Activated CD4-positive, alpha-beta T cell treated with anti-CD3 and anti-CD28 coated beads for 24 hours (primary cell): ENCODE data around the gene POMT1.
"Not testable (repeated sequence)": the region's sequence is repeated elsewhere in the genome, so short reads cannot be mapped to it uniquely, and the experiment has no call there.

Source experiments
- DNase-seq, 2 donors: peaks; one replicate each; pipeline ENCODE4 v3.0.0-alpha.2; 2020; ENCODE audit warnings: low read depth in 2 of 2

POMT1 gene

GRCh38 chr9:131524665-131525315, 22.1 kb downstream of the POMT1 start:
- DNase-seq, result no peak

- DNase-seq, result no peak
These were observed 23.2 kb downstream of the POMT1 start for GRCh38 chr9:131525643-131526565.

GRCh38 chr9:131528186-131528585, 25.5 kb downstream of the POMT1 start:
- DNase-seq, result no peak

- DNase-seq, result no peak
These were observed 26.3 kb downstream of the POMT1 start for GRCh38 chr9:131528886-131529505.

GRCh38 chr9:131529597-131530545, 27.2 kb downstream of the POMT1 start:
- no peak for DNase-seq

- DNase-seq, result no peak
These were observed 27.8 kb downstream of the POMT1 start for GRCh38 chr9:131530546-131530919.

- DNase-seq, result peak; percentile 62 to 65
These were observed 28.5 kb downstream of the POMT1 start, which contains the start of gene UCK1 for GRCh38 chr9:131530920-131531832. Gene UCK1 (minus strand): TSS chr9:131531263. CDS start chr9:131531174, 89 bp downstream.

GRCh38 chr9:131534721-131535237, 32.1 kb downstream of the POMT1 start:
- DNase-seq, result no peak

- no peak for DNase-seq
These were observed 35.2 kb downstream of the POMT1 start for GRCh38 chr9:131537946-131538345.

GRCh38 chr9:131539223-131539923, 36.7 kb downstream of the POMT1 start:
- DNase-seq, result no peak

GRCh38 chr9:131543141-131543540, 40.4 kb downstream of the POMT1 start:
- no peak for DNase-seq

- no peak for DNase-seq
These were observed 42.5 kb downstream of the POMT1 start, which contains the start of gene PRRT1B for GRCh38 chr9:131545003-131545785. Gene PRRT1B (plus strand): TSS chr9:131545523. CDS start chr9:131545616, 93 bp downstream.

- DNase-seq, result no peak
These were observed 43.1 kb downstream of the POMT1 start for GRCh38 chr9:131545786-131546335.

- DNase-seq, result no peak
These were observed 43.8 kb downstream of the POMT1 start for GRCh38 chr9:131546336-131547084.

GRCh38 chr9:131549186-131549585, 46.5 kb downstream of the POMT1 start:
- DNase-seq, result not testable (repeated sequence)

- not testable (repeated sequence) for DNase-seq
These were observed 47.7 kb downstream of the POMT1 start for GRCh38 chr9:131550465-131550864.

GRCh38 chr9:131552030-131552429, 49.3 kb downstream of the POMT1 start:
- no peak for DNase-seq
